HL-60 (cell line): Measurements from ENCODE around the gene HES6.

ENCODE experiments used
- CTCF ChIP-seq: IDR thresholded peaks from one replicate; pipeline ENCODE4 v1.5.1; 2011; ENCODE audit warnings: low read length, control low read depth, inconsistent platforms; ENCODE audit not compliant: insufficient read depth
- GABPA ChIP-seq: IDR thresholded peaks from 2 replicates; pipeline ENCODE4 v1.6.1; 2012; ENCODE audit warnings: low read depth
- POLR2AphosphoS5 ChIP-seq: IDR thresholded peaks from 2 replicates; pipeline ENCODE4 v1.6.1; 2012; ENCODE audit warnings: low read depth
- REST ChIP-seq: IDR thresholded peaks from 2 replicates; pipeline ENCODE4 v1.6.1; 2012; ENCODE audit warnings: low read depth; ENCODE audit not compliant: insufficient replicate concordance
- SPI1 ChIP-seq: IDR thresholded peaks from 2 replicates; pipeline ENCODE4 v1.6.1; 2012; ENCODE audit warnings: low read depth, mild to moderate bottlenecking, borderline replicate concordance

DNA sequence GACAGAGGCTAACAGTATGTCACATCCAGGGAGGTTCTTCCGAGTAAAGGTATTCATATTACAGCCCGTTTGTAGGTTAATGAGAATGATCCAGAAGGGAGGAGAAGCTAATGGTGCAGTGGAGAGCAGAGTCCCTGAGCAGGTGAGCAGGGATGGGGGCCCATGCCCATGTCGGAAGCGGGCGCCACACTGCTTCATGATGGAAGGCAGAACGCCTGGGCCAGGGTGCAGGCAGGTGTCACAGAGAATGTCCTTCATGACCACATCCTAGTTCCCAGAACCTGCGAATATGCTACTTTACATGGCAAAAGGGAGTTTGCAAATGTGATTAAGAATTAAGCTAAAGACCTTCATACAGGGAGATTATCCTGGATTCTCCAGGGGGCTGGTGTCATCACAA is 4.0 kb downstream of the HES6 start:
- TF ChIP-seq CTCF (no peak), POLR2AphosphoS5 (no peak), REST (no peak), SPI1 (no peak), GABPA (no peak)
